Natural killer cell (primary cell): ENCODE data around the gene C22orf39. TPM values are rescaled to one million over a fixed set of nuclear protein-coding genes. Genes with fewer than 3 reads are reported as not detected.

ENCODE experiments used
- ATAC-seq, 3 donors: fragments of 150-1000 bp in 2 of 3; fragments of 200-7000 bp in 1 of 3; cut with Tn5 transposase; 1 replicate in 1 of 3; 2 replicates in 2 of 3; pipeline ENCODE4 v1.10.0; 2021; ENCODE audit warnings: mild to moderate bottlenecking in 2 of 3, moderate library complexity in 2 of 3
- DNase-seq, 2 donors: peaks; one replicate each; pipeline versions ENCODE4 v3.0.0 to v3.0.0-alpha.2; 2013 to 2021; ENCODE audit warnings: mixed read lengths in 1 of 2
- H3K27ac ChIP-seq: one replicate; pipeline ENCODE4 v1.5.1; 2013; ENCODE audit warnings: mild to moderate bottlenecking, low read length
- H3K27me3 ChIP-seq: one replicate; pipeline ENCODE4 v1.6.1; 2013; ENCODE audit warnings: low read length; ENCODE audit not compliant: control insufficient read depth, insufficient read depth
- H3K36me3 ChIP-seq: one replicate; pipeline ENCODE4 v1.6.1; 2013; ENCODE audit warnings: low read length; ENCODE audit not compliant: control insufficient read depth, insufficient read depth
- H3K4me1 ChIP-seq: one replicate; pipeline ENCODE4 v1.6.1; 2013; ENCODE audit warnings: low read length; ENCODE audit not compliant: control insufficient read depth, insufficient read depth
- H3K4me3 ChIP-seq: one replicate; pipeline ENCODE4 v1.5.1; 2013; ENCODE audit warnings: low read length
- H3K9me3 ChIP-seq: one replicate; pipeline ENCODE4 v1.6.1; 2013; ENCODE audit warnings: low read length; ENCODE audit not compliant: control insufficient read depth, insufficient read depth
- H3K27ac Mint-ChIP-seq, 2 donors: one replicate each; pipeline ENCODE4 v1.8.0; 2022; ENCODE audit warnings: mild to moderate bottlenecking in 2 of 2, mixed read lengths in 2 of 2, moderate library complexity in 1 of 2
- H3K27me3 Mint-ChIP-seq, 2 donors: one replicate each; pipeline ENCODE4 v1.8.0; 2022; ENCODE audit warnings: low read depth in 2 of 2, mixed read lengths in 2 of 2
- H3K36me3 Mint-ChIP-seq: one replicate; pipeline ENCODE4 v1.8.0; 2022; ENCODE audit warnings: mixed read lengths
- H3K4me1 Mint-ChIP-seq, 2 donors: one replicate each; pipeline ENCODE4 v1.8.0; 2022; ENCODE audit warnings: mixed read lengths in 2 of 2
- H3K4me3 Mint-ChIP-seq: one replicate; pipeline ENCODE4 v1.8.0; 2022; ENCODE audit warnings: mild to moderate bottlenecking, moderate library complexity, mixed read lengths
- H3K9me3 Mint-ChIP-seq, 2 donors: one replicate each; pipeline ENCODE4 v1.8.0; 2022; ENCODE audit warnings: mixed read lengths in 2 of 2
- WGBS: methylation state at CpG from one replicate; pipeline ENCODE4 v1.1.7; 2013; ENCODE audit warnings: missing lambda C conversion rate; ENCODE audit not compliant: insufficient coverage; 5-methylcytosine and 5-hydroxymethylcytosine counted together
- intact Hi-C: fragments of 100-400 bp; cut with micrococcal nuclease; formaldehyde crosslinking; loops from one replicate; pipeline ENCODE4 v1.14.2; 2022
- total RNA-seq, 4 donors: library from RNA; stranded (reverse); fragments of 120-200 nt in 1 of 4; gene quantifications; one replicate each; pipeline versions ENCODE4 v1.2.3 to v1.2.4, GENCODE V29; 2013 to 2022
- TF ChIP-seq, protein P1 (sequence below): fragments of 200-600 bp; IDR thresholded peaks from one replicate; pipeline ENCODE4 v1.8.0; 2022; ENCODE audit warnings: antibody characterized with exemption

Gene C22orf39
- 10 to 100 TPM; 45.4 to 53.3 (median 50.2) TPM for total RNA-seq
- 44.4 TPM for total RNA-seq (2013)

- Mint-ChIP-seq H3K9me3 (no peaks in the 10 kb centered on the region), H3K4me1 (peaks cover 33 to 36% of the 10 kb centered on the region in 2 donors), H3K27me3 (no peaks in the 10 kb centered on the region), H3K36me3 (no peaks in the 10 kb centered on the region), H3K27ac (peak within 1 kb of the TSS; percentile 83 to 95), H3K4me3 (peak within 1 kb of the TSS; percentile 96)
- ATAC-seq = peak; percentile 91 to 95 (median 92)
- WGBS = under 1% methylated on average over 92 of the region's 92 CpGs
- DNase-seq = peak; percentile 81 to 94
- Histone ChIP-seq H3K27me3 (no peaks in the 10 kb centered on the region), H3K4me3 (peak within 1 kb of the TSS; percentile 71), H3K27ac (peak within 1 kb of the TSS; percentile 97), H3K4me1 (peaks cover 30% of the 10 kb centered on the region), H3K9me3 (no peaks in the 10 kb centered on the region), H3K36me3 (peaks cover 16% of the 10 kb centered on the region)
- TF ChIP-seq, protein P1, sequence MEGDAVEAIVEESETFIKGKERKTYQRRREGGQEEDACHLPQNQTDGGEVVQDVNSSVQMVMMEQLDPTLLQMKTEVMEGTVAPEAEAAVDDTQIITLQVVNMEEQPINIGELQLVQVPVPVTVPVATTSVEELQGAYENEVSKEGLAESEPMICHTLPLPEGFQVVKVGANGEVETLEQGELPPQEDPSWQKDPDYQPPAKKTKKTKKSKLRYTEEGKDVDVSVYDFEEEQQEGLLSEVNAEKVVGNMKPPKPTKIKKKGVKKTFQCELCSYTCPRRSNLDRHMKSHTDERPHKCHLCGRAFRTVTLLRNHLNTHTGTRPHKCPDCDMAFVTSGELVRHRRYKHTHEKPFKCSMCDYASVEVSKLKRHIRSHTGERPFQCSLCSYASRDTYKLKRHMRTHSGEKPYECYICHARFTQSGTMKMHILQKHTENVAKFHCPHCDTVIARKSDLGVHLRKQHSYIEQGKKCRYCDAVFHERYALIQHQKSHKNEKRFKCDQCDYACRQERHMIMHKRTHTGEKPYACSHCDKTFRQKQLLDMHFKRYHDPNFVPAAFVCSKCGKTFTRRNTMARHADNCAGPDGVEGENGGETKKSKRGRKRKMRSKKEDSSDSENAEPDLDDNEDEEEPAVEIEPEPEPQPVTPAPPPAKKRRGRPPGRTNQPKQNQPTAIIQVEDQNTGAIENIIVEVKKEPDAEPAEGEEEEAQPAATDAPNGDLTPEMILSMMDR = no peak
- intact Hi-C loops = loop anchor here (1.0 kb wide), 3 partner anchors 15 to 30 kb away; partner anchors contain the start of gene MRPL40
Measured at GRCh38 chr22:19447330-19448075, at the start of gene C22orf39. C22orf39 (minus strand) TSS chr22:19447711; CDS start chr22:19447688, 23 bp downstream.

- no peaks in the 10 kb centered on the region for H3K9me3 Mint-ChIP-seq
- H3K27ac Mint-ChIP-seq = no peak overlapping the region
- Histone ChIP-seq H3K9me3 (no peaks in the 10 kb centered on the region), H3K4me3 (no peak overlapping the region), H3K27me3 (no peaks in the 10 kb centered on the region), H3K27ac (no peak overlapping the region), H3K4me1 (no peaks in the 10 kb centered on the region), H3K36me3 (no peaks in the 10 kb centered on the region)
- DNase-seq (no peak), ATAC-seq (no peak)
- intact Hi-C loops = no loop called here
- no peaks in the 10 kb centered on the region for H3K36me3 Mint-ChIP-seq
- TF ChIP-seq, protein P1 = no peak
- H3K27me3 Mint-ChIP-seq = no peaks in the 10 kb centered on the region
- H3K4me3 Mint-ChIP-seq = no peak overlapping the region
- WGBS = 77% methylated on average over 3 of the region's 3 CpGs
- H3K4me1 Mint-ChIP-seq = no peaks in the 10 kb centered on the region
Measured at GRCh38 chr22:19497245-19497644, 49.7 kb upstream of the C22orf39 start.

GRCh38 chr22:19496324-19496630 lies 48.8 kb upstream of the C22orf39 start:
- Mint-ChIP-seq H3K4me3 (no peak overlapping the region), H3K9me3 (no peaks in the 10 kb centered on the region), H3K27ac (no peak overlapping the region), H3K36me3 (no peaks in the 10 kb centered on the region), H3K4me1 (no peaks in the 10 kb centered on the region), H3K27me3 (no peaks in the 10 kb centered on the region)
- DNase-seq (no peak), ATAC-seq (no peak)
- TF ChIP-seq, protein P1 = no peak
- H3K27ac ChIP-seq = no peak overlapping the region
- H3K36me3 ChIP-seq = no peaks in the 10 kb centered on the region
- no peaks in the 10 kb centered on the region for H3K9me3 ChIP-seq
- WGBS = 100% methylated on average over 3 of the region's 3 CpGs
- no peaks in the 10 kb centered on the region for H3K4me1 ChIP-seq
- intact Hi-C loops = loop anchor here (1.0 kb wide), 1 partner anchor 134 kb away; no protein-coding TSS in a partner anchor
- H3K27me3 ChIP-seq = no peaks in the 10 kb centered on the region
- no peak overlapping the region for H3K4me3 ChIP-seq
